ENCODE data around the gene P4HA2. TPM values are rescaled to one million over a fixed set of nuclear protein-coding genes. Genes with fewer than 3 reads are reported as not detected.

Gene P4HA2
- polyA plus RNA-seq, 1 of the 3 experiments (the other 2 are of a cell fraction): 67.2 TPM

GRCh38 chr5:132156413-132156812, 71.2 kb downstream of the P4HA2 start:
- Histone ChIP-seq H4K20me1 (ENCODE audit: insufficient read depth) (no peaks in the 10 kb centered on the region), H3K9ac (no peak overlapping the region), H3K27me3 (ENCODE audit: insufficient read depth) (no peaks in the 10 kb centered on the region; the same call in 1 of the 2 replicates), H3K4me3 (ENCODE audit: low read depth in 2 of 2, low read length in 1 of 2) (no peak overlapping the region), H3F3A (replicated peaks; ENCODE audit: insufficient read depth) (no peaks in the 10 kb centered on the region), H3K36me3 (replicated peaks in 1 of 2; ENCODE audit: control insufficient read depth in 1 of 2, insufficient read depth in 2 of 2, low read length in 1 of 2) (no peaks in the 10 kb centered on the region), H3K4me1 (ENCODE audit: control insufficient read depth in 1 of 2, insufficient read depth in 2 of 2, low read depth in 1 of 2, low read length in 1 of 2) (no peaks in the 10 kb centered on the region), H3K9me3 (no peaks in the 10 kb centered on the region), H2AFZ (ENCODE audit: low read depth) (no peak overlapping the region), H3K9me2 (no peaks in the 10 kb centered on the region), H3K79me2 (ENCODE audit: insufficient read depth) (no peaks in the 10 kb centered on the region), H3K27ac (ENCODE audit: low read depth in 2 of 2, low read length in 1 of 2) (no peak overlapping the region), H3K4me2 (no peak overlapping the region)
- ChIA-PET POLR2A (no interaction called here), CTCF (interaction anchor here (1.9 kb wide), 1 partner anchor 34 kb away, joined by 5 read pairs; no protein-coding TSS in a partner anchor)
- TF ChIP-seq CTCF (IDR thresholded peaks at IDR 0.05): no peak
- no peak for TF ChIP-seq REST (IDR thresholded peaks at IDR 0.05; ENCODE audit: low read depth, low read length)
- no peak for TF ChIP-seq EZH2phosphoT487 (IDR thresholded peaks at IDR 0.05; ENCODE audit: borderline replicate concordance, low read depth)
- TF ChIP-seq IRF3 (IDR thresholded peaks at IDR 0.05; ENCODE audit: low read depth, low read length): no peak
- no peak for TF ChIP-seq MAX (IDR thresholded peaks at IDR 0.05; ENCODE audit: low read depth)
- TF ChIP-seq NFIC (IDR thresholded peaks at IDR 0.05; ENCODE audit: borderline replicate concordance): no peak
- no peak for TF ChIP-seq PBX3 (IDR thresholded peaks at IDR 0.05)
- TF ChIP-seq POLR2AphosphoS5 (IDR thresholded peaks at IDR 0.05; ENCODE audit: low read depth, low read length): no peak
- TF ChIP-seq SMC3 (IDR thresholded peaks at IDR 0.05; ENCODE audit: low read depth, low read length): no peak
- no peak for TF ChIP-seq NRF1 (IDR thresholded peaks at IDR 0.05; ENCODE audit: low read depth, low read length)
- TF ChIP-seq FOXM1 (IDR thresholded peaks at IDR 0.05; ENCODE audit: low read depth): no peak
- no peak for TF ChIP-seq SIN3A (IDR thresholded peaks at IDR 0.05; ENCODE audit: borderline replicate concordance, low read depth, low read length)
- TF ChIP-seq YY1 (IDR thresholded peaks at IDR 0.05; ENCODE audit: low read depth): no peak
- TF ChIP-seq CHD2 (IDR thresholded peaks at IDR 0.05; ENCODE audit: low read length, partially characterized antibody): no peak
- 11% methylated on average over 4 of the region's 4 CpGs for WGBS (ENCODE audit: low lambda C conversion rate)
- DNase-seq: no peak

All from SK-N-SH (cell line).